ES-I3 (cell line): ENCODE results near the gene TINAG.
"Not testable (repeated sequence)": the region's sequence is repeated elsewhere in the genome, so short reads cannot be mapped to it uniquely, and the experiment has no call there.

Experiments used
- H3K36me3 ChIP-seq: 2 replicates; pipeline ENCODE4 v1.6.1; 2013; ENCODE audit warnings: mild to moderate bottlenecking, low read length, control low read depth, moderate library complexity; ENCODE audit not compliant: insufficient read depth
- H3K4me1 ChIP-seq: 2 replicates; pipeline ENCODE4 v1.6.1; 2013; ENCODE audit warnings: mild to moderate bottlenecking, control low read depth, low read length; ENCODE audit not compliant: insufficient read depth
- H3K9ac ChIP-seq: 2 replicates; pipeline ENCODE4 v1.6.1; 2013; ENCODE audit warnings: low read depth, mild to moderate bottlenecking, low read length, moderate library complexity
- H3K9me3 ChIP-seq: 2 replicates; pipeline ENCODE4 v1.6.1; 2013; ENCODE audit warnings: mild to moderate bottlenecking, low read length, moderate library complexity; ENCODE audit not compliant: control insufficient read depth, insufficient read depth

Gene TINAG

DNA sequence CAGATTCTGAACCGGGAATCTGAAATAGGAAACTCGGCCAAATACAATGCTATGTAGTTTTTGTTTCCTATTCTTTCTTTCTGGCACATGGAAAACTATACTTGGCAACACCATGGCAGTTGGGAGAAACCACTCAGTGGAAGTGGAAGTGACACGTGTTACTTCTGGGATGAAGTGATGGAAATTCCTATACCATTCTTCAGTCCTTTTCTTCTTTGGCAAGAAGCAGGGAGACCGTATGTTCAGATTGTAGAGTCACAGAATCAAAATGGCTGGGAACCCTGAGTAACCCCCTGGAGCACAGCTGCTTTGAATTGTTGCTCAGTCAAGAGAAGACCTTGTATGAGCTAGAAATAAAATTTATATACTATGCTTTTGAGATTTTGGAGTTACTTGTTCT is 18.8 kb upstream of the TINAG start:
- Histone ChIP-seq H3K4me1 (peaks cover 7% of the 10 kb centered on the region; the same call in 1 of the 2 replicates), H3K9ac (no peak overlapping the region), H3K9me3 (no peaks in the 10 kb centered on the region), H3K36me3 (no peaks in the 10 kb centered on the region)

DNA sequence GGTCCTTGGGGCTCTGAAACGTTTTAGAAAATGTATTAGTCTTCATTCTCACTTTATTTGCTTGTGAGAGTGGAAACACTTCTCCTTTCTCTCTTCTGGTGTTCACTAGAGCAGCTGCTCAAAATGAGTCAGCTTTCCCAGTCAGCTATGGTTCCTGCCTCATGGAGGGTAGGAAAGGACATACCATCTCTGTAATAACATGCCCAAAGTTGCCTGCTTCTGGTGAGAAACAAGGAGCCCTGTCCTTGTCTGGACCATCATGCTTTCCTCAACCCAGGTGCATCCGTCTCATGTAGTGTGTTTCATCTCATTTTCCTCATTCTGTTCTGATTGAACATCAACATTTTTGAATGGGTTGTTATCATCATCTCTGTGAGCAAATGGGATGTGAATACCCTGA is 17.1 kb upstream of the TINAG start:
- H3K4me1 ChIP-seq: peaks cover 7% of the 10 kb centered on the region; the same call in 1 of the 2 replicates
- no peak overlapping the region for H3K9ac ChIP-seq
- H3K36me3 ChIP-seq: no peaks in the 10 kb centered on the region
- H3K9me3 ChIP-seq: no peaks in the 10 kb centered on the region

DNA sequence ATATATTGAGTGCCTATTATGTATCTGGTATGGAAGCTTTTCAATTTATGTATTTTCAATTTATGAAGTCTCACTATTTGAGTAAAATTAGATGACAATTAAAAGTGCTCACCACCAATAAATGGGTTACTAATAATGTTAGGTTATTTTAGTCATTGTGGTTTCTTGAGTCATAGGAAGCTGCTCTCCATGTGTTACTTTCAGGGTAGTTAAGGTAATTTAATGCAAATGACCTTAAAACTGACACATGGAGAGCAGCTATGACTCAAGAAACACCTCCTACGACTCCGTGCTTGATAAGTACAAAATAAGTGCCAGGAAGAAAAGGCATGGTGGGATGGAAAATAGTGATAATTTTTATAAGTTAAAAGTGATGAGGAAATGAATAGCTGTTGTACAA is 16.5 kb upstream of the TINAG start:
- Histone ChIP-seq H3K4me1 (peaks cover 7% of the 10 kb centered on the region; the same call in 1 of the 2 replicates), H3K9ac (no peak overlapping the region), H3K36me3 (no peaks in the 10 kb centered on the region), H3K9me3 (no peaks in the 10 kb centered on the region)

DNA sequence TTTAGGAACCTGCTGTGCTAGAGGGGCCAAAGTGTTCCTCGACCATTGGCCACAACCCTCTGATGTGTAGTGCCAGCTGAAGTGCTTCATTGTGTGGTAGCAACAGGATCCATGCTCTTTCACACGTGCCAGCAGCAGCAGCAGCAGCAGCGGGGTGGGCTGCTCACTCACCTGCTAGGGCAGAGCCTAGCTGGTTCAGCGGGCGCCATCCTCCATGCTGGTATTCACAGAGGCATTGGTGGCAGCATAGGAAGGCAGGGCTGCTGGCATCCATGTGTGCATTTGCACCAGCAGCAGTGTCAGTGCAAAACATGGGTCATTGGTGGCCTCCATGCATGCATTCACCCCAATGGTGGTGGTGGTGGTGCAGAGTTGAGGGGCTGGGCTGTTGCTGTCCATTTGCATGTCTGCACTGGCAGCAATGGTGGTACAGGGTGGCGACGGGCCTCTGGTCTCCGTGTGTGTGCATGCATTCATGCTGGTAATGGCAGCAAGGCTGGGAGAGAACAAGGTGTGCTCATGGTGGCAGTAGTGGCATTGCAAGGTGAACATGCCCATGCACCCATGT is 13.2 kb upstream of the TINAG start:
- Histone ChIP-seq H3K9me3 (no peaks in the 10 kb centered on the region), H3K9ac (no peak overlapping the region), H3K4me1 (peaks cover 7% of the 10 kb centered on the region; the same call in 1 of the 2 replicates), H3K36me3 (no peaks in the 10 kb centered on the region)

DNA sequence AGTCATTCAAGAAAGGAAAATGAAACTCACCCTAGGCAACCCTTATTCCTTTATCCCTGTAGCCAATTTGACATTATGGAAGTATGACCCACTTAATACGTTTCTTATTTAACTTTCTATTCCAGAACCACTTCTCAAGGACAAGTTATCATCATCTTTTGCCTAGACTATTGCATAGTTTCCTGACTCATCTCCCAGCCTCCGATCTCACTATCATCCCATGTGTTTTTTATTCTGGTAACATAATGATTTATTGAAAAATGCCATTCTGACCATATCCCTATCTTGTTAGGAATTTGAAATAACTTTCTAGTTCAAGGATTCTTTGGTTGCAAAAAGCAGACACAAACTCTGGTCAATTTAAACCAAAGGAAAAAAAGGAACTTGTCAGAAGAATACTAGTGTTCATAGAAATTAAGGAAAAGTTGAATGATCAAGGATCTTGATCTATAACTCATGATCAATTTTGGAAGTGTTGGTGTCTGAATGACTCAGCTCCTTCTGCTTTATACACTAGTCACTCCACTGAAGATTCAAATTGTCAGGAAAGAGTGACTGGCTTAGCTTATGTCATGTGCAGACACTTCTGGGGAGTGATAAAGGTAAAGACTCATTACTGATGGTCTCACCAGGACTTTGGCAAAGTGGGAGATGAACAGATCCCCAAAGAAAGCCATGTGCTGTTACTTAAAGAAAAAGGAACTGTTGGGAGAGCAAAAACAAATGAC is 8.5 kb upstream of the TINAG start:
- Histone ChIP-seq H3K4me1 (no peaks in the 10 kb centered on the region), H3K36me3 (no peaks in the 10 kb centered on the region), H3K9me3 (no peaks in the 10 kb centered on the region), H3K9ac (no peak overlapping the region)

DNA sequence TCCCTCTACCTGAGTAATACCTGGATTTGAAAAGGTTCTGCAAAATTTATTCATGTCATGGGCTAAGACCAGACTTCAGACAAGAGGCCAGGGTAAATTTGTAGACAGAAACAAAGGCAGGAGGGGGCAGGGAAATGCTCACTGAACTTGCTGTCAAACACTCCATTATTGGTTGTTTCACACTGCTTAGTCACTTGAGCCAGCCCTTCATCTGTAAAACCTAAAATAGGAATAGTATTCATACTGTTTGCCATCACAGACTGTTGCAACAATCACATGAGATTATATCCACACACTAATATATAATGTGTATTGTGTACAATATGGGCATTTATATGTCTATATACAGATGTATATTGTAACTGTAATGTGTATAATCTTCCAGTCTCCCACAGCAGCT is 6.5 kb upstream of the TINAG start:
- Histone ChIP-seq H3K9ac (no peak overlapping the region), H3K9me3 (no peaks in the 10 kb centered on the region), H3K36me3 (no peaks in the 10 kb centered on the region), H3K4me1 (no peaks in the 10 kb centered on the region)

DNA sequence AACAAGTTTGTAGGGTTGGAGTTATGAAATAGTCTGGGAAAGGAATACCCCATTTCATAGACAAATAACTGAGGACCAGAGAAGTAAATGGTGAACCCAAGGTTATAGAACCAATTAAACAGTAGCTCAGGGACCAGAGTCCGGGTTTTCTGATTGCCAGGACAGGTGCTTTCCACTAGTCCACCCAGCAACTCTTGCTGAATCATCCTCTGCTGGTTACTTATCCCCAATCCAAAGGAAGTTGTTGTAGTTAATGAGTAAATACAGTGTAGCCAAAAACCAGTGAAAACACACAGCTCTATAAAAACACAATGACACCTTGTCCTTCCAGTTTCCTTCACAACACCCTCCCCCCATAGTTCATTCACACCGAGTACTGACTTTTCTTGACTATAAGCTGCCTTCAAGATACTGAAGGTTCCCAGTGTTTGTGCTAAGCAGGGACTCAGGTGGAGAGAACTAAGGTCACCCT is 766 bp upstream of the TINAG start:
- H3K4me1 ChIP-seq: no peaks in the 10 kb centered on the region
- H3K36me3 ChIP-seq: no peaks in the 10 kb centered on the region
- no peaks in the 10 kb centered on the region for H3K9me3 ChIP-seq
- H3K9ac ChIP-seq: no peak overlapping the region

DNA sequence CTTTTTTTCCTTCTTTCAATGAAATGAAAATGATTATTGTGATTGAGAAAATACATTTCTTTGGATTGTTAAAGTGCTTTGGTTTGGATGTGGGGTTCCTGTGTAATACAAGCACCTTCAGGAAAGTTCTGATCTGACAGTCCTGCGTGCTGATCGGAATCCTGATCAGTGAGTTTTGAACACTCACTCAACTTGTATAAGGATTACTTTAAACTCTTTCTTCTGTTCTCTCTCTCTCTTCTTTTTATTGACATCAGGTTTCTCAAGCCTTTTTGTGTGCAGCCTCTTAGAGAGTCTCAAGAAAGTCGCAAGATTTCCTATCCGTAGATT is 710 bp downstream of the TINAG start:
- Histone ChIP-seq H3K9ac (no peak overlapping the region), H3K4me1 (no peaks in the 10 kb centered on the region), H3K36me3 (no peaks in the 10 kb centered on the region), H3K9me3 (no peaks in the 10 kb centered on the region)

DNA sequence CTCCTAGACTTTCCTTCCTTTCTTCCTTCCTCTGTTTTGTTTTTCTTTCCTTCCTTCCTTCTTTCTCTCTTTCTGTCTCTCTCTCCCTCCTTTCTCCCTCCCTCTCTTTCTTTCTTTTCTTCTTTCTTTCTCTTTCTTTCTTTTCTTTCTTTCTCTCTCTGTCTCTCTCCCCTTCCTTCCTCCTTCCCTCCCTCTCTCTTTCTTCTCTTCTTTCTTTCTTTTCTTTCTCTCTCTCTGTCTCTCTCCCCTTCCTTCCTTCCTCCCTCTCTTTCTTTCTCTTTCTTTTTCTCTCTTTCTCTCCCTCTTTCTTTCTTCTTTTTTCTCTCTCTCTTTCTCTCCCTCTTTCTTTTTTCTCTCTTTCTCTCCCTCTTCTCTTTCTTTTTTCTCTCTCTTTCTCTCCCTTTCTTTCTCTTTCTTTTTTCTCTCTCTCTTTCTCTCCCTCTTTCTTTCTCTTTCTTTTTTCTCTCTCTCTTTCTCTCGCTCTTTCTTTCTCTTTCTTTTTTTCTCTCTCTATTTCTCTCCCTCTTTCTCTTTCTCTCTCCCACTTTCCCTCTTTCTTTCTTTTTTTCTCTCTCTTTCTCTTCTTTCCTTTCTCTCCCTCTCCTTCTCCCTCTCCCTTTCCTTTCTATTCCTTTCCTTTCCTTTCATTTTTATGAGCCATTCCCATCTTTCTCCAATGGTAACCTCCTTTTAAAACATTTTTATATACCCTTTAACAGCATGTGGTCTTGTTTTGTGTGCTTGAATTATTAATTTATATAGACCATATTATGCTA is 2.3 kb downstream of the TINAG start:
- H3K9ac ChIP-seq: no peak overlapping the region
- no peaks in the 10 kb centered on the region for H3K36me3 ChIP-seq

DNA sequence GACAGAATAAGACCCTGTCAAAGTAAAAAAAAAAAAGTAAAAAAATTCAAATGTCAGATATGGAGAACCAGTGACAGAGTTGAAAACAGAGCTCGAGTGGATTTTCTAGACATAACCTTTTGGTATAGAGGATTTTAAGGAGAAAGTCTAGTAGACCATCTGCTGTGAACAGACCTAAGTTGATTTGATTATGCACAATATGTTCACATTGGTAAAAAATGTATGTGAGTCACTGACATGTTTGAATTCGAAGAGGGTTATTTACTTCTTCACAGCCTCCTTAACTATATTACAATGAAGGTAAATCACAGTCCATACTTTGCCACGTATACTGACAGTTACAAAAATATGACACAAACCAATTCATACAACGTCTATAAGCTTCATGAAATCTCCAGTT is 7.4 kb downstream of the TINAG start:
- no peaks in the 10 kb centered on the region for H3K9me3 ChIP-seq
- no peaks in the 10 kb centered on the region for H3K36me3 ChIP-seq
- H3K4me1 ChIP-seq: no peaks in the 10 kb centered on the region
- no peak overlapping the region for H3K9ac ChIP-seq

More for the DNA sequence above, 2.3 kb downstream of the TINAG start:
- H3K9me3 ChIP-seq: no peaks in the 10 kb centered on the region
- H3K4me1 ChIP-seq: no peaks in the 10 kb centered on the region

DNA sequence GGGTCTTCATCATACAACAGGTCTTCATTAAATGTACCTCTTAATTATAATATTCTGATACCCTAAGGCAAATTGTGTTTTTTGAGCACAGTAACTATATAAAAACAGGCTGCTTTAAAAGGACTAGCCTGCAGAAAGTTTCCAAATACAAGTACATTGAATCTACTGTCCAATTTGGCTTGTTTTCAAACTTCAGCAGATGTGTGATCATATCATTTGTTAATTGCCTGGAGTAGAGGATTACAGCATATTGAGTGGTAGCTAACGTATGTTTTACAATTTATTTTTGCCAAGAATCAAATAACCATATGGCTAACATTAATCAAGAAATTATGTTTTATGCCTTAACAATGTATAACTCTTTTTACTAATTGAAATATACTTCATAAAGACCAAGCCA is 12.6 kb downstream of the TINAG start:
- H3K4me1 ChIP-seq: no peaks in the 10 kb centered on the region
- no peaks in the 10 kb centered on the region for H3K9me3 ChIP-seq

DNA sequence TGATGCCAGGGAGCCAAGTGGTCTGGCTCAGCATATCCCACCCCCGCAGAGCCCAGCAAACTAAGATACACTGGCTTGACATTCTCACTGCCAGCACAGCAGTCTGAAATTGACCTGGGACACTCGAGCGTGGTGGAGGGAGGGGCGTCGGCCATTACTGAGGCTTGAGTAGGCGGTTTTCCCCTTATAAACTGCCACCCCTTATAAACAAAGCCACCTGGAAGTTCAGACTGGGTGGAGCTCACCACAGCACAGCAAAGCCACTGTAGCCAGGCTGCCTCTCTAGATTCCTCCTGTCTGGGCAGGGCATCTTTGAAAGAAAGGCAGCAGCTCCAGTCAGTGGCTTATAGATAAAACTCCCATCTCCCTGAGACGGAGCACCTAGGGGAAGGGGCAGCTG is 19.4 kb downstream of the TINAG start:
- no peaks in the 10 kb centered on the region for H3K4me1 ChIP-seq
- no peaks in the 10 kb centered on the region for H3K36me3 ChIP-seq
- H3K9ac ChIP-seq: no peak overlapping the region
- no peaks in the 10 kb centered on the region; the same call in 1 of the 2 replicates for H3K9me3 ChIP-seq

More for the DNA sequence above, 12.6 kb downstream of the TINAG start:
- H3K36me3 ChIP-seq: no peaks in the 10 kb centered on the region
- H3K9ac ChIP-seq: no peak overlapping the region

DNA sequence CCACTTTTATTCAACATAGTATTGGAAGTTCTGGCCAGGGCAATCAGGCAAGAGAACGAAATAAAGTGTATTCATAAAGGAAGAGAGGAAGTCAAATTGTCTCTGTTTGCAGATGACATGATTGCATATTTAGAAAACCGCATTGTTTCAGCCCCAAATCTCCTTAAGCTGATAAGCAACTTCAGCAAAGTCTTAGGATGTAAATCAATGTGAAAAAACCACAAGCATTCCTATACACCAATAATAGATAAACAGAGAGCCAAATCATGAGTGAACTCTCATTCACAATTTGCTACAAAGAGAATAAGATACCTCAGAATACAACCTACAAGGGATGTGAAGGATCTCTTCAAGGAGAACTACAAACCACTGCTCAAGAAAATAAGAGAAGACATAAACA is 23.3 kb downstream of the TINAG start:
- H3K36me3 ChIP-seq, H3K9me3 ChIP-seq, H3K9ac ChIP-seq, H3K4me1 ChIP-seq: not testable (repeated sequence)

DNA sequence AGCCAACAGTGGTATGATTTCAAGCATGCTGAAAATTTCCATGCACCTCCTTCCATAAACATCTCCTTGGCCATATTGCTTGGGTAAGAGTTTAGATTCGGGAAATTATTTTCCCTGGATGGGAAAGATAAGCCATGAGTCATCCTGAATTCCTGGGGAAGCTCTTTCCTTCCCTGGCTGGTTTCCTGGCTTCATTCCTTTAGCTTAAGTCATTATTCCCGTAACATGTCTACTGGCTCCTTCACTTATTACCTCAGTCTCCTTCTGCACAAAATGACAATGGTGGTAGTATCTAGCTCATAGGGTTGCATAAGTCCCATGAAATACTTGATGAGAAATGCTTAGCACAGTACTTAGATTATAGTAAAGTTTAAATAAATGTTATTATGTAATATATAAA is 27.6 kb downstream of the TINAG start:
- Histone ChIP-seq H3K9ac (no peak overlapping the region), H3K9me3 (no peaks in the 10 kb centered on the region; the same call in 1 of the 2 replicates), H3K4me1 (peaks cover 10% of the 10 kb centered on the region; the same call in 1 of the 2 replicates), H3K36me3 (no peaks in the 10 kb centered on the region)

DNA sequence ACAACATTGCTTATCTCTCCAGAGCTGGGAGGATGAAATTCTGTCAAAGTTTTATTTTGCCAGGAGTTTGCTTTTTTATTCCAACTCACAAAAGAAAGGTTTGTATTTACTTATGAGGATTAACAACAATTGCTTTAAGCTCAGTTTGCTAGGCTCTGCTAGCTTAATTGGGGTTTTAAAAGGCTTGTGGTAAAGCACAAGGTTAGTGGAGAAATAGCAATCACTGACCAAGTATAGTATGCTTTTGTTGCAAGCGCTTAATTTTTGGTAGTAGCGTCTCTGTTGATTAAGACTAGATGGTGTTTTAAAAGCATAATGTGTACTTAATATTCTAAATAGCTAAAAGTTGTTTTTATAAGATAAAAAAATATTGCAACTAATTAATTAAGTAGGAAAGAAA is 45.7 kb downstream of the TINAG start:
- Histone ChIP-seq H3K9ac (no peak overlapping the region), H3K4me1 (no peaks in the 10 kb centered on the region), H3K36me3 (no peaks in the 10 kb centered on the region), H3K9me3 (no peaks in the 10 kb centered on the region)
